SK-N-DZ (cell line): Measurements from ENCODE around the gene GPX3.

Source experiments
- DNase-seq: peaks from one replicate; pipeline ENCODE4 v3.0.0-alpha.2; 2015; ENCODE audit warnings: low spot score

The GPX3 gene

GRCh38 chr5:151012862-151013261, 7.5 kb upstream of the GPX3 start:
- DNase-seq: no peak

- no peak for DNase-seq
Observed at GRCh38 chr5:151014680-151015343, 5.6 kb upstream of the GPX3 start.

GRCh38 chr5:151015974-151016587, 4.3 kb upstream of the GPX3 start:
- DNase-seq: no peak

GRCh38 chr5:151016700-151017099, 3.7 kb upstream of the GPX3 start:
- no peak for DNase-seq

GRCh38 chr5:151017897-151018296, 2.5 kb upstream of the GPX3 start:
- DNase-seq: no peak

- no peak for DNase-seq
Observed at GRCh38 chr5:151018846-151019245, 1.5 kb upstream of the GPX3 start.

- no peak for DNase-seq
Observed at GRCh38 chr5:151019331-151019730, 1.1 kb upstream of the GPX3 start.

GRCh38 chr5:151021746-151022145, 1.4 kb downstream of the GPX3 start:
- no peak for DNase-seq

- DNase-seq: no peak
Observed at GRCh38 chr5:151022511-151023018, 2.2 kb downstream of the GPX3 start.

GRCh38 chr5:151023047-151023615, 2.7 kb downstream of the GPX3 start:
- no peak for DNase-seq

GRCh38 chr5:151023651-151024050, 3.3 kb downstream of the GPX3 start:
- no peak for DNase-seq

- no peak for DNase-seq
Observed at GRCh38 chr5:151024440-151025249, 4.3 kb downstream of the GPX3 start.

GRCh38 chr5:151025250-151025606, 4.8 kb downstream of the GPX3 start:
- no peak for DNase-seq

GRCh38 chr5:151026088-151026487, 5.7 kb downstream of the GPX3 start:
- DNase-seq: no peak

- no peak for DNase-seq
Observed at GRCh38 chr5:151026679-151027078, 6.3 kb downstream of the GPX3 start.

- no peak for DNase-seq
Observed at GRCh38 chr5:151027961-151028479, 7.6 kb downstream of the GPX3 start.

GRCh38 chr5:151028717-151029116, 8.3 kb downstream of the GPX3 start:
- DNase-seq: no peak

- DNase-seq: no peak
Observed at GRCh38 chr5:151029179-151030055, 9.0 kb downstream of the GPX3 start.

- no peak for DNase-seq
Observed at GRCh38 chr5:151030056-151030336, 9.6 kb downstream of the GPX3 start.

GRCh38 chr5:151030379-151030778, 10.0 kb downstream of the GPX3 start:
- DNase-seq: no peak

GRCh38 chr5:151031554-151031953, 11.2 kb downstream of the GPX3 start:
- no peak for DNase-seq
